Stimulated activated CD4-positive, alpha-beta T cell treated with anti-CD3 and anti-CD28 coated beads, Interleukin-15, amount 100 ng/mL, for 1 hour (primary cell): ENCODE results near the gene ANKRD31.
"Not testable (repeated sequence)": the region's sequence is repeated elsewhere in the genome, so short reads cannot be mapped to it uniquely, and the experiment has no call there.

Experiments used
- DNase-seq, 2 donors: peaks; one replicate each; pipeline ENCODE4 v3.0.0-alpha.2; 2020; ENCODE audit warnings: low read depth in 1 of 2, low spot score in 1 of 2

ANKRD31 gene

GRCh38 chr5:75235711-75236110, 967 bp downstream of the ANKRD31 start:
- DNase-seq: no peak

- no peak for DNase-seq
These were observed 2.4 kb downstream of the ANKRD31 start for GRCh38 chr5:75234251-75234650.

- DNase-seq: no peak
These were observed 9.8 kb downstream of the ANKRD31 start for GRCh38 chr5:75226916-75227315.

- no peak for DNase-seq
These were observed 11.2 kb downstream of the ANKRD31 start for GRCh38 chr5:75225506-75225905.

- not testable (repeated sequence) for DNase-seq
These were observed 15.9 kb downstream of the ANKRD31 start for GRCh38 chr5:75220787-75221186.

- no peak for DNase-seq
These were observed 21.8 kb downstream of the ANKRD31 start for GRCh38 chr5:75214928-75215327.

- DNase-seq: no peak
These were observed 22.3 kb downstream of the ANKRD31 start for GRCh38 chr5:75214409-75214808.

GRCh38 chr5:75203604-75204003, 33.1 kb downstream of the ANKRD31 start:
- no peak for DNase-seq

GRCh38 chr5:75202935-75203334, 33.7 kb downstream of the ANKRD31 start:
- DNase-seq: no peak

- DNase-seq: no peak
These were observed 35.9 kb downstream of the ANKRD31 start for GRCh38 chr5:75200776-75201175.

GRCh38 chr5:75199946-75200345, 36.7 kb downstream of the ANKRD31 start:
- DNase-seq: no peak

GRCh38 chr5:75199071-75199470, 37.6 kb downstream of the ANKRD31 start:
- DNase-seq: no peak

GRCh38 chr5:75197745-75198144, 38.9 kb downstream of the ANKRD31 start:
- DNase-seq: no peak

- no peak for DNase-seq
These were observed 43.9 kb downstream of the ANKRD31 start for GRCh38 chr5:75192804-75193203.

- DNase-seq: no peak
These were observed 44.4 kb downstream of the ANKRD31 start for GRCh38 chr5:75192264-75192663.

- DNase-seq: no peak
These were observed 46.5 kb downstream of the ANKRD31 start for GRCh38 chr5:75190227-75190626.

GRCh38 chr5:75189353-75189752, 47.3 kb downstream of the ANKRD31 start:
- no peak for DNase-seq

- no peak for DNase-seq
These were observed 50.9 kb downstream of the ANKRD31 start for GRCh38 chr5:75185763-75186162.

- not testable (repeated sequence) for DNase-seq
These were observed 60.7 kb downstream of the ANKRD31 start for GRCh38 chr5:75176009-75176408.

GRCh38 chr5:75174872-75175271, 61.8 kb downstream of the ANKRD31 start:
- not testable (repeated sequence) for DNase-seq

- no peak for DNase-seq
These were observed 67.2 kb downstream of the ANKRD31 start for GRCh38 chr5:75169516-75169915.

GRCh38 chr5:75168026-75168735, 68.5 kb downstream of the ANKRD31 start:
- DNase-seq: no peak

GRCh38 chr5:75167345-75167744, 69.3 kb downstream of the ANKRD31 start:
- DNase-seq: no peak
